SU-DHL-6 (cell line): ENCODE results near the gene SUB1.

Experiments used
- EZH2phosphoT487 ChIP-seq: fragments of 200-600 bp; sonication (generic), shearing (Covaris generic); conservative IDR thresholded peaks from 2 replicates; pipeline ENCODE4 v1.6.1; 2018; ENCODE audit warnings: mild to moderate bottlenecking, antibody characterized with exemption, low read length, moderate library complexity, mixed read lengths
- TF ChIP-seq, protein P1 (sequence below): fragments of 200-600 bp; sonication (generic); IDR thresholded peaks from one replicate; pipeline ENCODE4 v1.5.1; 2017; ENCODE audit warnings: antibody characterized with exemption, mild to moderate bottlenecking, low read length, moderate library complexity; ENCODE audit not compliant: insufficient read depth, poor library complexity, severe bottlenecking

DNA sequence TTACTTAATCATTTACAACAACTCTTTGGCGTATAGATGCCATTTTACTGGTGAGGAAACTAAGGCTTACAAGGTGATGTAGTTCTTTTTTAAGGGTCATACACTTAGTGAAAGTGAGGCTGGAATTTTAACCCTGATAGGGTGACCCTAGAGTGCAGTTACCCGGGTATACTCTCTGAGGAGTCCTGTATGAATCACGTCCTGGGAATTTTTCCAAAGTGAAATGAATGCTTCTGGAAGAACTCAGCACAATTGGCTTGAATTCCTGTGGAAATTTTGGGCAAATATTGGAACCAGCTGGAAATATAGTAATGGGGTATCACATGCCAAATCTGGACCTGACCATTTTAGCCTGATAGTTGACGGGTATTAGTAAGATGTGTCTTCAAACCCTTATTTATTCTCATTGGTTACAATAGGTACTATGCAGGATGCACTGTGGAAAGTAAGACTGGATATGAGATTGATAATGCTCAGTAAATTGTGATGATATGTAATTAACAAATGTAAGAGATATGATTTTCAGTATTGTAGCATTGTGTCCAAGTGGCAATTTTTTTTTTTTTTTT lies 14.8 kb downstream of the SUB1 start:
- TF ChIP-seq EZH2phosphoT487 = no peak
- TF ChIP-seq, protein P1, sequence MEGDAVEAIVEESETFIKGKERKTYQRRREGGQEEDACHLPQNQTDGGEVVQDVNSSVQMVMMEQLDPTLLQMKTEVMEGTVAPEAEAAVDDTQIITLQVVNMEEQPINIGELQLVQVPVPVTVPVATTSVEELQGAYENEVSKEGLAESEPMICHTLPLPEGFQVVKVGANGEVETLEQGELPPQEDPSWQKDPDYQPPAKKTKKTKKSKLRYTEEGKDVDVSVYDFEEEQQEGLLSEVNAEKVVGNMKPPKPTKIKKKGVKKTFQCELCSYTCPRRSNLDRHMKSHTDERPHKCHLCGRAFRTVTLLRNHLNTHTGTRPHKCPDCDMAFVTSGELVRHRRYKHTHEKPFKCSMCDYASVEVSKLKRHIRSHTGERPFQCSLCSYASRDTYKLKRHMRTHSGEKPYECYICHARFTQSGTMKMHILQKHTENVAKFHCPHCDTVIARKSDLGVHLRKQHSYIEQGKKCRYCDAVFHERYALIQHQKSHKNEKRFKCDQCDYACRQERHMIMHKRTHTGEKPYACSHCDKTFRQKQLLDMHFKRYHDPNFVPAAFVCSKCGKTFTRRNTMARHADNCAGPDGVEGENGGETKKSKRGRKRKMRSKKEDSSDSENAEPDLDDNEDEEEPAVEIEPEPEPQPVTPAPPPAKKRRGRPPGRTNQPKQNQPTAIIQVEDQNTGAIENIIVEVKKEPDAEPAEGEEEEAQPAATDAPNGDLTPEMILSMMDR = no peak
